K562 (cell line): ENCODE results near the gene OXLD1. TPM values are rescaled to one million over a fixed set of nuclear protein-coding genes. Genes with fewer than 3 reads are reported as not detected.

Experiments
- ARHGAP35 ChIP-seq: fragments of 450-650 bp; IDR thresholded peaks from 2 replicates; pipeline ENCODE4 v1.6.1; 2018; ENCODE audit not compliant: partially characterized antibody
- CEBPB ChIP-seq: fragments of 450-650 bp; IDR thresholded peaks from 2 replicates; pipeline ENCODE4 v1.6.1; 2016; ENCODE audit warnings: missing genetic modification characterization, missing compliant biosample characterization
- HMGN3 ChIP-seq: IDR thresholded peaks from 2 replicates; pipeline ENCODE4 v1.6.1; 2011; ENCODE audit warnings: borderline replicate concordance, low read depth, mild to moderate bottlenecking, mixed read lengths, low read length; ENCODE audit not compliant: insufficient read length; ENCODE audit errors: extremely low read depth
- MEIS2 ChIP-seq: fragments of 450-650 bp; IDR thresholded peaks from 2 replicates; pipeline ENCODE4 v1.6.1; 2014; ENCODE audit warnings: mild to moderate bottlenecking; ENCODE audit not compliant: partially characterized antibody
- NEUROD1 ChIP-seq: fragments of 150-350 bp; IDR thresholded peaks from 2 replicates; pipeline ENCODE4 v1.6.1; 2014; ENCODE audit warnings: borderline replicate concordance, low read length, low read depth; ENCODE audit not compliant: partially characterized antibody
- NFXL1 ChIP-seq: fragments of 450-650 bp; formaldehyde crosslinking; IDR thresholded peaks from 2 replicates; pipeline ENCODE4 v1.4.0; 2021; ENCODE audit warnings: mild to moderate bottlenecking
- TRIM28 ChIP-seq: fragments of 450-650 bp; IDR thresholded peaks from 2 replicates; pipeline ENCODE4 v1.6.1; 2017
- ZKSCAN3 ChIP-seq: fragments of 250-450 bp; sonication (Bioruptor Pico); IDR thresholded peaks from 2 replicates; pipeline ENCODE4 v1.4.0; 2020
- ZNF347 ChIP-seq: fragments of 450-650 bp; formaldehyde crosslinking; IDR thresholded peaks from 2 replicates; pipeline ENCODE4 v1.4.0; 2020; ENCODE audit warnings: low read depth, mild to moderate bottlenecking, moderate library complexity
- polyA plus RNA-seq, 8 experiments: library from polyadenylated mRNA; depleted of rRNA in 4 of 8; stranded (reverse) in 5 of 8; unstranded in 3 of 8; fragments of >200 nt; fragmentation: Nextera tagmentation in 2 of 8; fragmentation: Illumina TruSeq in 1 of 8; extraction: Ambion mirVana in 2 of 8; extraction: Trizol in 1 of 8; gene quantifications; 2 replicates each; pipeline versions ENCODE4 v1.2.1 to v1.2.3, GENCODE V29; 2011 to 2014; ENCODE audit warnings: inconsistent platforms in 1 of 8, missing spikeins in 1 of 8
- total RNA-seq, 7 experiments: library from RNA; depleted of rRNA in 6 of 7; stranded (reverse); fragments of >200 nt in 6 of 7; fragmentation: Illumina TruSeq in 2 of 7; extraction: Trizol in 2 of 7; gene quantifications; 2 replicates each; pipeline versions ENCODE4 v1.2.1 to v1.2.3, GENCODE V29; 2011 to 2021; ENCODE audit warnings: low replicate concordance in 1 of 7
- TF ChIP-seq, protein P1 (sequence below): fragments of 450-650 bp; IDR thresholded peaks from 2 replicates; pipeline ENCODE4 v1.6.1; 2016; ENCODE audit warnings: mild to moderate bottlenecking, moderate library complexity
- TF ChIP-seq, protein P2 (sequence below): IDR thresholded peaks from 2 replicates; pipeline ENCODE4 v1.6.1; 2012; ENCODE audit warnings: low read depth, low read length, improper control_type of control experiment, borderline replicate concordance

Gene OXLD1
- total and polyA plus RNA-seq, 9 of the 15 experiments (the other 6 are each of a cell fraction or from before 2014, with no cell fraction given), result 4.4 to 115 (median 29.3) TPM

DNA sequence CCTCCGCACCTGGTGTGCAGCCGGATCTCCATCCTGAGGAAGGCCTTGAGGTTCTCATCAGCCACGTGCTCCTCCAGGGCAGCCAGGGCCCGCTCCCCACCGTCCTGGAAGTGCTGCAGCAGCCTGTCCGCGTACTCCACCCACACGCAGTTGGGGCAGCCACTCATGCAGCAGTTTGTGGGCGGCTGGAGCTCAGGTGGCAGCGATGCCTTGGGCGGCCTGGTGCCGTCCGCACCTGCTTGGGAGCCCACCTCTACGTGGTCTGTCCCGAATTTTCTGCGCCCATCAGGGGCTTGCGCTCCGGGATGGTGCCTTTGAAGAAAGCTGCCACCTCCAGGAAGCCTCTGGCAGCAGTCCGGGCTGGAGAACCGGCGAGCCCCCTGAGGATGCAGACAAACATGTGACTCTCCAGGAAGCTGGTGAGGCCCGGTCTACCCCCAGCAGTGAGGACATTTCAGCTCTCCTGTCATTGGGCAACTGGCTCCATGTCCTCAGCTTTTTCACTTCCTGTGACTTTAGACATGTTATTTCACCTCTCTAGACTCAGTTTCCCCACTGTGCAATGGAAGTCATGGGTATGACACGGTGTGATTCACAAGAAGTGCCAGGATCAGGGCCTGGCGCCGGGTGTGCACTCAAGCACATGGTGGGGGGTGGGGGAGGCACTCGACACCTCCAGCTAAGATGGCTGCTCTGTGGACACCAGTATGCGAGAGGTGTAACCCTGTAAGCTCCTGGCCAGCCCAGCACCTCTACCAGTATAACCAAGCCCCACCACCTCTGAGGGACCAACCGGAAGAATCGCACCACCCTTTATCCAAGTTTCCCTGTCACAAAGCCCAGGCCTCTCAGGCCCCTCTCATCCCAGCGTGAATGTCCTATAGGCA, 957 bp downstream of the OXLD1 start (continued):
- TF ChIP-seq, protein P1, sequence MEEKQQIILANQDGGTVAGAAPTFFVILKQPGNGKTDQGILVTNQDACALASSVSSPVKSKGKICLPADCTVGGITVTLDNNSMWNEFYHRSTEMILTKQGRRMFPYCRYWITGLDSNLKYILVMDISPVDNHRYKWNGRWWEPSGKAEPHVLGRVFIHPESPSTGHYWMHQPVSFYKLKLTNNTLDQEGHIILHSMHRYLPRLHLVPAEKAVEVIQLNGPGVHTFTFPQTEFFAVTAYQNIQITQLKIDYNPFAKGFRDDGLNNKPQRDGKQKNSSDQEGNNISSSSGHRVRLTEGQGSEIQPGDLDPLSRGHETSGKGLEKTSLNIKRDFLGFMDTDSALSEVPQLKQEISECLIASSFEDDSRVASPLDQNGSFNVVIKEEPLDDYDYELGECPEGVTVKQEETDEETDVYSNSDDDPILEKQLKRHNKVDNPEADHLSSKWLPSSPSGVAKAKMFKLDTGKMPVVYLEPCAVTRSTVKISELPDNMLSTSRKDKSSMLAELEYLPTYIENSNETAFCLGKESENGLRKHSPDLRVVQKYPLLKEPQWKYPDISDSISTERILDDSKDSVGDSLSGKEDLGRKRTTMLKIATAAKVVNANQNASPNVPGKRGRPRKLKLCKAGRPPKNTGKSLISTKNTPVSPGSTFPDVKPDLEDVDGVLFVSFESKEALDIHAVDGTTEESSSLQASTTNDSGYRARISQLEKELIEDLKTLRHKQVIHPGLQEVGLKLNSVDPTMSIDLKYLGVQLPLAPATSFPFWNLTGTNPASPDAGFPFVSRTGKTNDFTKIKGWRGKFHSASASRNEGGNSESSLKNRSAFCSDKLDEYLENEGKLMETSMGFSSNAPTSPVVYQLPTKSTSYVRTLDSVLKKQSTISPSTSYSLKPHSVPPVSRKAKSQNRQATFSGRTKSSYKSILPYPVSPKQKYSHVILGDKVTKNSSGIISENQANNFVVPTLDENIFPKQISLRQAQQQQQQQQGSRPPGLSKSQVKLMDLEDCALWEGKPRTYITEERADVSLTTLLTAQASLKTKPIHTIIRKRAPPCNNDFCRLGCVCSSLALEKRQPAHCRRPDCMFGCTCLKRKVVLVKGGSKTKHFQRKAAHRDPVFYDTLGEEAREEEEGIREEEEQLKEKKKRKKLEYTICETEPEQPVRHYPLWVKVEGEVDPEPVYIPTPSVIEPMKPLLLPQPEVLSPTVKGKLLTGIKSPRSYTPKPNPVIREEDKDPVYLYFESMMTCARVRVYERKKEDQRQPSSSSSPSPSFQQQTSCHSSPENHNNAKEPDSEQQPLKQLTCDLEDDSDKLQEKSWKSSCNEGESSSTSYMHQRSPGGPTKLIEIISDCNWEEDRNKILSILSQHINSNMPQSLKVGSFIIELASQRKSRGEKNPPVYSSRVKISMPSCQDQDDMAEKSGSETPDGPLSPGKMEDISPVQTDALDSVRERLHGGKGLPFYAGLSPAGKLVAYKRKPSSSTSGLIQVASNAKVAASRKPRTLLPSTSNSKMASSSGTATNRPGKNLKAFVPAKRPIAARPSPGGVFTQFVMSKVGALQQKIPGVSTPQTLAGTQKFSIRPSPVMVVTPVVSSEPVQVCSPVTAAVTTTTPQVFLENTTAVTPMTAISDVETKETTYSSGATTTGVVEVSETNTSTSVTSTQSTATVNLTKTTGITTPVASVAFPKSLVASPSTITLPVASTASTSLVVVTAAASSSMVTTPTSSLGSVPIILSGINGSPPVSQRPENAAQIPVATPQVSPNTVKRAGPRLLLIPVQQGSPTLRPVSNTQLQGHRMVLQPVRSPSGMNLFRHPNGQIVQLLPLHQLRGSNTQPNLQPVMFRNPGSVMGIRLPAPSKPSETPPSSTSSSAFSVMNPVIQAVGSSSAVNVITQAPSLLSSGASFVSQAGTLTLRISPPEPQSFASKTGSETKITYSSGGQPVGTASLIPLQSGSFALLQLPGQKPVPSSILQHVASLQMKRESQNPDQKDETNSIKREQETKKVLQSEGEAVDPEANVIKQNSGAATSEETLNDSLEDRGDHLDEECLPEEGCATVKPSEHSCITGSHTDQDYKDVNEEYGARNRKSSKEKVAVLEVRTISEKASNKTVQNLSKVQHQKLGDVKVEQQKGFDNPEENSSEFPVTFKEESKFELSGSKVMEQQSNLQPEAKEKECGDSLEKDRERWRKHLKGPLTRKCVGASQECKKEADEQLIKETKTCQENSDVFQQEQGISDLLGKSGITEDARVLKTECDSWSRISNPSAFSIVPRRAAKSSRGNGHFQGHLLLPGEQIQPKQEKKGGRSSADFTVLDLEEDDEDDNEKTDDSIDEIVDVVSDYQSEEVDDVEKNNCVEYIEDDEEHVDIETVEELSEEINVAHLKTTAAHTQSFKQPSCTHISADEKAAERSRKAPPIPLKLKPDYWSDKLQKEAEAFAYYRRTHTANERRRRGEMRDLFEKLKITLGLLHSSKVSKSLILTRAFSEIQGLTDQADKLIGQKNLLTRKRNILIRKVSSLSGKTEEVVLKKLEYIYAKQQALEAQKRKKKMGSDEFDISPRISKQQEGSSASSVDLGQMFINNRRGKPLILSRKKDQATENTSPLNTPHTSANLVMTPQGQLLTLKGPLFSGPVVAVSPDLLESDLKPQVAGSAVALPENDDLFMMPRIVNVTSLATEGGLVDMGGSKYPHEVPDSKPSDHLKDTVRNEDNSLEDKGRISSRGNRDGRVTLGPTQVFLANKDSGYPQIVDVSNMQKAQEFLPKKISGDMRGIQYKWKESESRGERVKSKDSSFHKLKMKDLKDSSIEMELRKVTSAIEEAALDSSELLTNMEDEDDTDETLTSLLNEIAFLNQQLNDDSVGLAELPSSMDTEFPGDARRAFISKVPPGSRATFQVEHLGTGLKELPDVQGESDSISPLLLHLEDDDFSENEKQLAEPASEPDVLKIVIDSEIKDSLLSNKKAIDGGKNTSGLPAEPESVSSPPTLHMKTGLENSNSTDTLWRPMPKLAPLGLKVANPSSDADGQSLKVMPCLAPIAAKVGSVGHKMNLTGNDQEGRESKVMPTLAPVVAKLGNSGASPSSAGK, result peak; percentile 98
- TF ChIP-seq HMGN3, result peak; percentile 62
- 0 out of 2 replicates have a peak, but pooled peaks have one; percentile 73 for TF ChIP-seq ZNF347
- TF ChIP-seq NEUROD1, result no peak
- peak; percentile 80; the same call in 1 of the 2 replicates for TF ChIP-seq NFXL1 (CRISPR knock-in tag)
- peak; percentile 69; the same call in 1 of the 2 replicates for TF ChIP-seq CEBPB
- TF ChIP-seq ZKSCAN3, result no peak
- no peak for TF ChIP-seq MEIS2
- TF ChIP-seq ARHGAP35, result no peak
- no peak for TF ChIP-seq TRIM28
- TF ChIP-seq, protein P2, sequence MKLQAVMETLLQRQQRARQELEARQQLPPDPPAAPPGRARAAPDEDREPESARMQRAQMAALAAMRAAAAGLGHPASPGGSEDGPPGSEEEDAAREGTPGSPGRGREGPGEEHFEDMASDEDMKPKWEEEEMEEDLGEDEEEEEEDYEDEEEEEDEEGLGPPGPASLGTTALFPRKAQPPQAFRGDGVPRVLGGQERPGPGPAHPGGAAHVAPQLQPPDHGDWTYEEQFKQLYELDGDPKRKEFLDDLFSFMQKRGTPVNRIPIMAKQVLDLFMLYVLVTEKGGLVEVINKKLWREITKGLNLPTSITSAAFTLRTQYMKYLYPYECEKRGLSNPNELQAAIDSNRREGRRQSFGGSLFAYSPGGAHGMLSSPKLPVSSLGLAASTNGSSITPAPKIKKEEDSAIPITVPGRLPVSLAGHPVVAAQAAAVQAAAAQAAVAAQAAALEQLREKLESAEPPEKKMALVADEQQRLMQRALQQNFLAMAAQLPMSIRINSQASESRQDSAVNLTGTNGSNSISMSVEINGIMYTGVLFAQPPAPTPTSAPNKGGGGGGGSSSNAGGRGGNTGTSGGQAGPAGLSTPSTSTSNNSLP, result no peak
